ENCODE results near the gene DAZAP1. TPM values are rescaled to one million over a fixed set of nuclear protein-coding genes. Genes with fewer than 3 reads are reported as not detected.
A peak's percentile ranks its signal among the peaks of the same experiment; 100 is the strongest.

DAZAP1 gene
- total and polyA plus RNA-seq, 2 of the 4 experiments (the other 2 are of a cell fraction), result 22.0 to 62.8 TPM

- Histone ChIP-seq H2BK5ac (ENCODE audit: low read depth, low read length, poor library complexity, severe bottlenecking) (no peak overlapping the region), H2AK9ac (replicated peaks; ENCODE audit: low read depth, low read length, poor library complexity) (peak overlapping the region; percentile 1), H3K9me1 (ENCODE audit: insufficient read depth, low read length) (no peaks in the 10 kb centered on the region), H2BK120ac (ENCODE audit: low read depth, low read length) (no peak overlapping the region), H2AFZ (replicated peaks; ENCODE audit: low read length, poor library complexity) (no peak overlapping the region), H3K27ac (ENCODE audit: insufficient read depth, low read length) (no peak overlapping the region), H3K79me1 (ENCODE audit: low read depth in 1 of 2, low read length in 2 of 2) (peaks cover 15 to 32% of the 10 kb centered on the region in 2 experiments; a peak in 3 of 4 replicates), H3K14ac (replicated peaks; ENCODE audit: low read depth, low read length) (no peak overlapping the region), H3K27me3 (ENCODE audit: control insufficient read depth, insufficient read depth, low read length) (peaks cover 10% of the 10 kb centered on the region), H3K4me3 (ENCODE audit: insufficient read depth, low read depth, low read length) (no peak overlapping the region), H2BK20ac (ENCODE audit: low read depth, low read length) (no peak overlapping the region), H4K5ac (ENCODE audit: low read depth, low read length) (no peak overlapping the region), H3K36me3 (ENCODE audit: control insufficient read depth, insufficient read depth, low read length) (peaks cover 31% of the 10 kb centered on the region), H3K56ac (ENCODE audit: extremely low read depth, insufficient read depth, low read length) (no peak overlapping the region), H3K23ac (ENCODE audit: low read depth, low read length) (no peak overlapping the region), H4K91ac (ENCODE audit: insufficient read depth, low read depth, low read length) (no peak overlapping the region), H3K4ac (ENCODE audit: low read depth, low read length) (no peak overlapping the region), H3K4me2 (ENCODE audit: low read depth, low read length) (no peak overlapping the region), H3K9me3 (ENCODE audit: control insufficient read depth, insufficient read depth, low read length) (no peaks in the 10 kb centered on the region), H3K18ac (ENCODE audit: low read depth, low read length) (no peak overlapping the region), H3K9ac (ENCODE audit: low read depth, low read length) (no peak overlapping the region), H2AK5ac (ENCODE audit: low read depth, low read length) (no peak overlapping the region), H3K4me1 (ENCODE audit: control insufficient read depth, insufficient read depth, low read length) (peaks cover 11% of the 10 kb centered on the region), H4K20me1 (ENCODE audit: insufficient read depth, low read length) (peaks cover 63% of the 10 kb centered on the region), H2BK15ac (ENCODE audit: low read depth, low read length) (no peak overlapping the region), H4K8ac (ENCODE audit: low read depth in 2 of 2, low read length in 2 of 2) (no peak overlapping the region)
- TF ChIP-seq BHLHE40 (IDR thresholded peaks at IDR 0.05; ENCODE audit: low read depth, low read length), result no peak
- TF ChIP-seq ELK1 (IDR thresholded peaks at IDR 0.05; ENCODE audit: borderline replicate concordance, low read depth, low read length), result no peak
- TF ChIP-seq CHD1 (IDR thresholded peaks at IDR 0.05; ENCODE audit: low read depth, low read length), result no peak
- TF ChIP-seq MXI1 (IDR thresholded peaks at IDR 0.05; ENCODE audit: borderline replicate concordance, low read depth, low read length), result no peak
- TF ChIP-seq RFX5 (IDR thresholded peaks at IDR 0.05; ENCODE audit: low read depth, low read length), result no peak
- no peak for TF ChIP-seq MAZ (IDR thresholded peaks at IDR 0.05; ENCODE audit: borderline replicate concordance, low read depth, low read length)
- no peak for TF ChIP-seq POLR2A (IDR thresholded peaks at IDR 0.05; ENCODE audit: low read depth, low read length)
- TF ChIP-seq MAFK (IDR thresholded peaks at IDR 0.05; ENCODE audit: low read depth, low read length), result no peak
- no peak for TF ChIP-seq RCOR1 (IDR thresholded peaks at IDR 0.05; ENCODE audit: insufficient replicate concordance, low read length)
- TF ChIP-seq CEBPB (IDR thresholded peaks at IDR 0.05; ENCODE audit: low read depth, low read length), result no peak
- TF ChIP-seq, protein P1, sequence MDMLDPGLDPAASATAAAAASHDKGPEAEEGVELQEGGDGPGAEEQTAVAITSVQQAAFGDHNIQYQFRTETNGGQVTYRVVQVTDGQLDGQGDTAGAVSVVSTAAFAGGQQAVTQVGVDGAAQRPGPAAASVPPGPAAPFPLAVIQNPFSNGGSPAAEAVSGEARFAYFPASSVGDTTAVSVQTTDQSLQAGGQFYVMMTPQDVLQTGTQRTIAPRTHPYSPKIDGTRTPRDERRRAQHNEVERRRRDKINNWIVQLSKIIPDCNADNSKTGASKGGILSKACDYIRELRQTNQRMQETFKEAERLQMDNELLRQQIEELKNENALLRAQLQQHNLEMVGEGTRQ (IDR thresholded peaks at IDR 0.05; ENCODE audit: low read depth, low read length), result no peak
- no peak for TF ChIP-seq NFE2L2 (IDR thresholded peaks at IDR 0.05; ENCODE audit: low read depth, low read length)
- no peak for TF ChIP-seq SMC3 (IDR thresholded peaks at IDR 0.05; ENCODE audit: low read depth, low read length)
- TF ChIP-seq RAD21 (IDR thresholded peaks at IDR 0.05; ENCODE audit: low read length), result no peak
- TF ChIP-seq, protein P2, sequence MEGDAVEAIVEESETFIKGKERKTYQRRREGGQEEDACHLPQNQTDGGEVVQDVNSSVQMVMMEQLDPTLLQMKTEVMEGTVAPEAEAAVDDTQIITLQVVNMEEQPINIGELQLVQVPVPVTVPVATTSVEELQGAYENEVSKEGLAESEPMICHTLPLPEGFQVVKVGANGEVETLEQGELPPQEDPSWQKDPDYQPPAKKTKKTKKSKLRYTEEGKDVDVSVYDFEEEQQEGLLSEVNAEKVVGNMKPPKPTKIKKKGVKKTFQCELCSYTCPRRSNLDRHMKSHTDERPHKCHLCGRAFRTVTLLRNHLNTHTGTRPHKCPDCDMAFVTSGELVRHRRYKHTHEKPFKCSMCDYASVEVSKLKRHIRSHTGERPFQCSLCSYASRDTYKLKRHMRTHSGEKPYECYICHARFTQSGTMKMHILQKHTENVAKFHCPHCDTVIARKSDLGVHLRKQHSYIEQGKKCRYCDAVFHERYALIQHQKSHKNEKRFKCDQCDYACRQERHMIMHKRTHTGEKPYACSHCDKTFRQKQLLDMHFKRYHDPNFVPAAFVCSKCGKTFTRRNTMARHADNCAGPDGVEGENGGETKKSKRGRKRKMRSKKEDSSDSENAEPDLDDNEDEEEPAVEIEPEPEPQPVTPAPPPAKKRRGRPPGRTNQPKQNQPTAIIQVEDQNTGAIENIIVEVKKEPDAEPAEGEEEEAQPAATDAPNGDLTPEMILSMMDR (conservative IDR thresholded peaks at IDR 0.05; ENCODE audit: low read depth, low read length), result no peak
- CTCF ChIA-PET, result no interaction called here
- BruUV-seq (replicated peaks), result no TSS peak
- no peak for DNase-seq
- in situ Hi-C loops (cut with MboI; ENCODE audit: low sequenced_read_pairs), result no loop called here
- no peak for ATAC-seq (ENCODE audit: low read depth)
- 89% methylated on average over 10 of the region's 25 CpGs; no CpG with 5 or more reads in 1 of the 2 experiments for WGBS, 2 experiments (ENCODE audit: extremely low coverage in 2 of 2, insufficient read length in 1 of 2)
- POLR2A ChIA-PET (ENCODE audit: unreplicated experiment), result no interaction called here
- intact Hi-C loops (cut with micrococcal nuclease), result no loop called here
- dilution Hi-C loops (cut with HindIII; ENCODE audit: low sequenced_read_pairs, unreplicated experiment), result no loop called here
Observed at GRCh38 chr19:1441677-1442438, 34.5 kb downstream of the DAZAP1 start.
